ENCODE results near the gene PAQR4. TPM values are rescaled to one million over a fixed set of nuclear protein-coding genes. Genes with fewer than 3 reads are reported as not detected.

Gene PAQR4
- polyA plus RNA-seq, 3 donors, result 6.3 to 14.2 (median 8.9) TPM

GRCh38 chr16:2991566-2992261, 22.6 kb downstream of the PAQR4 start:
- H3K27me3 ChIP-seq (ENCODE audit: control insufficient read depth in 2 of 2, insufficient read depth in 2 of 2, low read length in 2 of 2), result no peaks in the 10 kb centered on the region
- 80% methylated on average over 1 of the region's 12 CpGs for WGBS (ENCODE audit: insufficient coverage)

DNA sequence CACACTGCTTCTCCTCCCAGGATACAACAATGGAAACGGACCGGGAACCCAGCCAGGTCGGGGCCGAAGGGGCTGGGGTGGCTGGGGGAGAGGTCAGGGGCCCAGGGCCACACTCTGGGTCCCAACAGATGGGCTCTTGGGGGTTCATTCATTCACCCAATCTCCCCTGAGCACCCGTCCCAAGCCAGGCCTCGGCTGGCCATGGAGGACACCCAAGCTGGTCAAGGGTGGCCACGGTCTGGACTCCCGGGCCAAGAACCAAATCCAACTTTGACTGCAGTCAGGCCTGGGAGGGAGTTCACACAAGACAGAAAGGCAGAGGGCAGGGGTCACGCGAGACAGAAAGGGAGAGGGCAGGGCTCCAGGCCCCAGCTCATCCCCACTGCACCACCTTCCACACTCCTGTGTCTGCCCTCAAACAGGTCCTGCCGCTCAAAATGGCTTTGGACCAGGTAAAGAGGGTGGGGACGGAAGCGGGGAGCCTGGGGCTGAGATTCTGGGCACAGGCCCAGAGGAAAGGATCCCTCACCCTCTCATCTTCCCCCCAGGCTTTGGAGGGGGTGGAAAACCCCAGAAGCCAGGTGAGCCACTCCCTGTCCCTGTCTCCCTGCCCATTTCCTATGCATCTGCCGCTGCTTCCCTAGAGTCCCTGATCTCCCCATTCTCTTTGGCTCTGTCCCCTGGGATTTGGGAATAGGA, 23.4 kb downstream of the PAQR4 start:
- no peaks in the 10 kb centered on the region for H3K36me3 Mint-ChIP-seq
- no peak overlapping the region for H3K27ac Mint-ChIP-seq
- peaks cover 9 to 13% (median 9%) of the 10 kb centered on the region in 3 donors for H3K27me3 Mint-ChIP-seq (ENCODE audit: low read depth in 3 of 3)
- no peaks in the 10 kb centered on the region for H3K4me1 Mint-ChIP-seq
- H3K4me3 ChIP-seq (replicated peaks in 1 of 3; ENCODE audit: low read depth in 2 of 3, low read length in 3 of 3), result no peak overlapping the region
- H3K9me3 Mint-ChIP-seq, result no peaks in the 10 kb centered on the region
- 100% methylated on average over 6 of the region's 14 CpGs for WGBS (ENCODE audit: insufficient coverage)
- intact Hi-C loops (cut with micrococcal nuclease), result no loop called here
- H3K4me3 Mint-ChIP-seq, result no peak overlapping the region
- no peak overlapping the region for H3K4me2 ChIP-seq (replicated peaks; ENCODE audit: extremely low read depth, low read length, poor library complexity, severe bottlenecking)
- H3K27ac ChIP-seq (ENCODE audit: low read depth in 1 of 2, low read length in 2 of 2), result no peak overlapping the region
- no peaks in the 10 kb centered on the region for H3K36me3 ChIP-seq (replicated peaks in 1 of 2; ENCODE audit: control insufficient read depth in 1 of 2, insufficient read depth in 2 of 2, low read length in 2 of 2)
- no peaks in the 10 kb centered on the region for H3K4me1 ChIP-seq (ENCODE audit: control insufficient read depth in 1 of 2, insufficient read depth in 2 of 2, low read length in 2 of 2)
- no peak overlapping the region for H2AFZ ChIP-seq (ENCODE audit: insufficient read depth, low read depth, low read length, poor library complexity, severe bottlenecking)
- no peak overlapping the region for H3K9ac ChIP-seq (ENCODE audit: insufficient read depth, low read length, poor library complexity, severe bottlenecking)
- H3K79me2 ChIP-seq (ENCODE audit: insufficient read depth, low read length), result no peaks in the 10 kb centered on the region
- no peaks in the 10 kb centered on the region for H3K27me3 ChIP-seq (ENCODE audit: control insufficient read depth in 2 of 2, insufficient read depth in 2 of 2, low read length in 2 of 2)
- no peaks in the 10 kb centered on the region for H3K9me3 ChIP-seq (replicated peaks in 1 of 2; ENCODE audit: control insufficient read depth in 1 of 2, insufficient read depth in 1 of 2, low read length in 2 of 2)
- TF ChIP-seq, protein P1, sequence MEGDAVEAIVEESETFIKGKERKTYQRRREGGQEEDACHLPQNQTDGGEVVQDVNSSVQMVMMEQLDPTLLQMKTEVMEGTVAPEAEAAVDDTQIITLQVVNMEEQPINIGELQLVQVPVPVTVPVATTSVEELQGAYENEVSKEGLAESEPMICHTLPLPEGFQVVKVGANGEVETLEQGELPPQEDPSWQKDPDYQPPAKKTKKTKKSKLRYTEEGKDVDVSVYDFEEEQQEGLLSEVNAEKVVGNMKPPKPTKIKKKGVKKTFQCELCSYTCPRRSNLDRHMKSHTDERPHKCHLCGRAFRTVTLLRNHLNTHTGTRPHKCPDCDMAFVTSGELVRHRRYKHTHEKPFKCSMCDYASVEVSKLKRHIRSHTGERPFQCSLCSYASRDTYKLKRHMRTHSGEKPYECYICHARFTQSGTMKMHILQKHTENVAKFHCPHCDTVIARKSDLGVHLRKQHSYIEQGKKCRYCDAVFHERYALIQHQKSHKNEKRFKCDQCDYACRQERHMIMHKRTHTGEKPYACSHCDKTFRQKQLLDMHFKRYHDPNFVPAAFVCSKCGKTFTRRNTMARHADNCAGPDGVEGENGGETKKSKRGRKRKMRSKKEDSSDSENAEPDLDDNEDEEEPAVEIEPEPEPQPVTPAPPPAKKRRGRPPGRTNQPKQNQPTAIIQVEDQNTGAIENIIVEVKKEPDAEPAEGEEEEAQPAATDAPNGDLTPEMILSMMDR (IDR thresholded peaks at IDR 0.05), result no peak
- DNase-seq, result no peak
- no peaks in the 10 kb centered on the region for H4K20me1 ChIP-seq (ENCODE audit: insufficient read depth, low read length)

More at GRCh38 chr16:2991566-2992261, 22.6 kb downstream of the PAQR4 start:
- H3K27me3 Mint-ChIP-seq (ENCODE audit: low read depth in 3 of 3), result peaks cover 9 to 16% (median 9%) of the 10 kb centered on the region in 3 donors
- H3K4me1 Mint-ChIP-seq, result no peaks in the 10 kb centered on the region
- no peak overlapping the region for H2AFZ ChIP-seq (ENCODE audit: insufficient read depth, low read depth, low read length, poor library complexity, severe bottlenecking)
- no peaks in the 10 kb centered on the region for H3K9me3 ChIP-seq (replicated peaks in 1 of 2; ENCODE audit: control insufficient read depth in 1 of 2, insufficient read depth in 1 of 2, low read length in 2 of 2)
- no peak overlapping the region for H3K4me2 ChIP-seq (replicated peaks; ENCODE audit: extremely low read depth, low read length, poor library complexity, severe bottlenecking)
- no peak overlapping the region for H3K27ac Mint-ChIP-seq
- TF ChIP-seq, protein P1 (IDR thresholded peaks at IDR 0.05), result no peak
- no peaks in the 10 kb centered on the region for H3K4me1 ChIP-seq (ENCODE audit: control insufficient read depth in 1 of 2, insufficient read depth in 2 of 2, low read length in 2 of 2)
- DNase-seq, result no peak
- no peaks in the 10 kb centered on the region for H3K36me3 ChIP-seq (replicated peaks in 1 of 2; ENCODE audit: control insufficient read depth in 1 of 2, insufficient read depth in 2 of 2, low read length in 2 of 2)
- no peaks in the 10 kb centered on the region for H3K36me3 Mint-ChIP-seq
- no peak overlapping the region for H3K9ac ChIP-seq (ENCODE audit: insufficient read depth, low read length, poor library complexity, severe bottlenecking)
- H3K27ac ChIP-seq (ENCODE audit: low read depth in 1 of 2, low read length in 2 of 2), result no peak overlapping the region
- H3K4me3 Mint-ChIP-seq, result no peak overlapping the region
- no peaks in the 10 kb centered on the region for H3K9me3 Mint-ChIP-seq
- no peaks in the 10 kb centered on the region for H4K20me1 ChIP-seq (ENCODE audit: insufficient read depth, low read length)
- no peak overlapping the region for H3K4me3 ChIP-seq (replicated peaks in 1 of 3; ENCODE audit: low read depth in 2 of 3, low read length in 3 of 3)
- intact Hi-C loops (cut with micrococcal nuclease), result no loop called here
- H3K79me2 ChIP-seq (ENCODE audit: insufficient read depth, low read length), result no peaks in the 10 kb centered on the region
